ENCODE measurements around the gene IL25. TPM values are rescaled to one million over a fixed set of nuclear protein-coding genes. Genes with fewer than 3 reads are reported as not detected.

Gene IL25
- total RNA-seq, 1 donor from 2014 or later: not detected

DNA sequence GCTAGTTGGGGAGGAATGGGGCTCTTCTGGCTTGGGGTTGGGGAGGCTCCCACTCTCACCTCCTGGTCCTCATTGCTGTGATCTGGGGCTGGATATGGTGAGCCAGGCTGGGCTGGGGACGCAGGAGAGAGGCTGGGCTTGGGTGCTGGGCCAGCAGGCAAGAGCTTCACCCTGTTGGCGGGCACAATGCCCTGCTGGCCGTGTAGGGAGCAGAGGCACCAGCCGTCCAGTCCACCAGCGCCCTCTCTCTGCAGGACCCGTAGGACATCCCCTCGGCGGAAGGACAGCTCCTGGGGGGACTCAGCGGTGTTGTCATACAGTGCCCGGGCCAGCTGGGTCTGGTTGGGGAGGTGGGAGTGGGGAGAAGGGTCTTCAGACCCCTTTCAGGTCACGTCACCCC is 12.1 kb upstream of the IL25 start:
- DNase-seq (ENCODE audit: low read depth, low spot score): no peak
- Mint-ChIP-seq H3K4me1 (peaks cover 33% of the 10 kb centered on the region), H3K4me3 (peak overlapping the region; percentile 66), H3K27ac (ENCODE audit: unreplicated experiment) (no peak overlapping the region), H3K36me3 (ENCODE audit: low read depth) (peaks cover 13% of the 10 kb centered on the region), H3K9me3 (no peaks in the 10 kb centered on the region), H3K27me3 (ENCODE audit: low read depth) (peaks cover 2% of the 10 kb centered on the region)
- TF ChIP-seq, protein P1, sequence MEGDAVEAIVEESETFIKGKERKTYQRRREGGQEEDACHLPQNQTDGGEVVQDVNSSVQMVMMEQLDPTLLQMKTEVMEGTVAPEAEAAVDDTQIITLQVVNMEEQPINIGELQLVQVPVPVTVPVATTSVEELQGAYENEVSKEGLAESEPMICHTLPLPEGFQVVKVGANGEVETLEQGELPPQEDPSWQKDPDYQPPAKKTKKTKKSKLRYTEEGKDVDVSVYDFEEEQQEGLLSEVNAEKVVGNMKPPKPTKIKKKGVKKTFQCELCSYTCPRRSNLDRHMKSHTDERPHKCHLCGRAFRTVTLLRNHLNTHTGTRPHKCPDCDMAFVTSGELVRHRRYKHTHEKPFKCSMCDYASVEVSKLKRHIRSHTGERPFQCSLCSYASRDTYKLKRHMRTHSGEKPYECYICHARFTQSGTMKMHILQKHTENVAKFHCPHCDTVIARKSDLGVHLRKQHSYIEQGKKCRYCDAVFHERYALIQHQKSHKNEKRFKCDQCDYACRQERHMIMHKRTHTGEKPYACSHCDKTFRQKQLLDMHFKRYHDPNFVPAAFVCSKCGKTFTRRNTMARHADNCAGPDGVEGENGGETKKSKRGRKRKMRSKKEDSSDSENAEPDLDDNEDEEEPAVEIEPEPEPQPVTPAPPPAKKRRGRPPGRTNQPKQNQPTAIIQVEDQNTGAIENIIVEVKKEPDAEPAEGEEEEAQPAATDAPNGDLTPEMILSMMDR (conservative IDR thresholded peaks at IDR 0.05): no peak

DNA sequence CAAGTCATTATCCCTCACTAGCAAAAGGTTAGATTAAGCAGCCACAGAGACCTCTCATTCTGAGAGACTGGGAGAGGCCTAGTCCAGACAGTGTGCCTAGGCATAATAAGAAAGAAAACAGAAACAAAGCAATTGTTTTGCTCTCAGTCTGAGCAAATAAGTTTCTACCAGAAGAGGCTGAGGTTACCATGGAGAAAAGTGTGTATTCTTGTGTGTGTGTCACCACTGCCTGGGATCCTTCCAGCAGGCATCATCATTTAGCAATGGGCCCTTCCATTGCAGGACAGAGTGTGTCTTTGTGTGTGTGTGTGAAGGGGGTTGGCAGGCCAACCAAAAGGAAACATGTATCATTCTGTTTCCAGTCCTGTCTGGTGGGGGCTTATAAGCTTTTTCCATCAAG is 11.3 kb upstream of the IL25 start:
- Mint-ChIP-seq H3K4me3 (peak overlapping the region; percentile 68), H3K27ac (ENCODE audit: unreplicated experiment) (peak overlapping the region; percentile 27), H3K9me3 (no peaks in the 10 kb centered on the region), H3K27me3 (ENCODE audit: low read depth) (peaks cover 2% of the 10 kb centered on the region), H3K36me3 (ENCODE audit: low read depth) (peaks cover 10% of the 10 kb centered on the region), H3K4me1 (peaks cover 33% of the 10 kb centered on the region)
- DNase-seq (ENCODE audit: low read depth, low spot score): no peak
- TF ChIP-seq, protein P1 (conservative IDR thresholded peaks at IDR 0.05): no peak

DNA sequence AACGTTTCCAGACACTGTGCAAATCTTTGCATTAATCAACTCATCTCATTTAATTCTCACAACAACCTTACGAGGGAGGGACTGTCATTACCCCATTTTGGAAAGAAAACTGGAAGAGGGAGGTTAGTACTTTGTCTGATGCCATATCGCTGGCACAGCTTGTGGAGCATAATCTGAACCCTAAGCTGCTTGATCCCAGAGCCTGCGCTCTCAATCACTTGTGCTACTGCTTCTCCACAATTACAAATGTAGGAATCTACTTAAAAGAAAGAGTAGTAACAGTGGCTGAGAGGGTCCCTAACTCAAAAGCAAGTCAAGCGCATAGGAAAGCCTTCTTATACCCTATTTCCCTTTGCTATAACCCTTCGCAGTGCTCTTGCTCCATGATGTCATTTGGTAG is 10.8 kb upstream of the IL25 start:
- TF ChIP-seq, protein P1 (conservative IDR thresholded peaks at IDR 0.05): no peak
- Mint-ChIP-seq H3K36me3 (ENCODE audit: low read depth) (peaks cover 10% of the 10 kb centered on the region), H3K4me3 (peak overlapping the region; percentile 81), H3K27ac (ENCODE audit: unreplicated experiment) (peak overlapping the region; percentile 27), H3K4me1 (peaks cover 37% of the 10 kb centered on the region), H3K27me3 (ENCODE audit: low read depth) (peaks cover 2% of the 10 kb centered on the region), H3K9me3 (no peaks in the 10 kb centered on the region)
- no peak for DNase-seq (ENCODE audit: low read depth, low spot score)

DNA sequence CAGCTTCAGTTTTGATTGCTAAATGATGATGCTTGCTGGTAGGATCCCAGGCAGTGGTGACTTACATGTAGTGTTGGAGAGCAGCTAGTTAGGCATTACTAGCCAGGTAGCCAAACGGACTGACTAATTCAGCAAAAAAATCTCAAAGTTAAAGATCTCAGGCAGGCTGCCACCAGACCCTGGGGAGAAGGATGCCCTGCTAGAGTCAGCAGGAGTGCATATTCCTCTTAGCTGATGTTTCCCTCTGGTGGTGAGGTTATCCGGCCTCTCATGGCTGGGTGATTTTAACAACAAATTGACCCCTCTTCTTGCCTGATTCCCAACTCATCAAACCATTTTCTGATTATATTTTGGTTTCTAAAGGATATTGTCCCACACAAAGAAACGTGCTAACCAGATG is 10.4 kb upstream of the IL25 start:
- DNase-seq (ENCODE audit: low read depth, low spot score): no peak
- Mint-ChIP-seq H3K27ac (ENCODE audit: unreplicated experiment) (no peak overlapping the region), H3K36me3 (ENCODE audit: low read depth) (peaks cover 10% of the 10 kb centered on the region), H3K4me1 (peaks cover 42% of the 10 kb centered on the region), H3K27me3 (ENCODE audit: low read depth) (peaks cover 2% of the 10 kb centered on the region), H3K9me3 (no peaks in the 10 kb centered on the region), H3K4me3 (peak overlapping the region; percentile 81)
- TF ChIP-seq, protein P1 (conservative IDR thresholded peaks at IDR 0.05): peak; percentile 43

DNA sequence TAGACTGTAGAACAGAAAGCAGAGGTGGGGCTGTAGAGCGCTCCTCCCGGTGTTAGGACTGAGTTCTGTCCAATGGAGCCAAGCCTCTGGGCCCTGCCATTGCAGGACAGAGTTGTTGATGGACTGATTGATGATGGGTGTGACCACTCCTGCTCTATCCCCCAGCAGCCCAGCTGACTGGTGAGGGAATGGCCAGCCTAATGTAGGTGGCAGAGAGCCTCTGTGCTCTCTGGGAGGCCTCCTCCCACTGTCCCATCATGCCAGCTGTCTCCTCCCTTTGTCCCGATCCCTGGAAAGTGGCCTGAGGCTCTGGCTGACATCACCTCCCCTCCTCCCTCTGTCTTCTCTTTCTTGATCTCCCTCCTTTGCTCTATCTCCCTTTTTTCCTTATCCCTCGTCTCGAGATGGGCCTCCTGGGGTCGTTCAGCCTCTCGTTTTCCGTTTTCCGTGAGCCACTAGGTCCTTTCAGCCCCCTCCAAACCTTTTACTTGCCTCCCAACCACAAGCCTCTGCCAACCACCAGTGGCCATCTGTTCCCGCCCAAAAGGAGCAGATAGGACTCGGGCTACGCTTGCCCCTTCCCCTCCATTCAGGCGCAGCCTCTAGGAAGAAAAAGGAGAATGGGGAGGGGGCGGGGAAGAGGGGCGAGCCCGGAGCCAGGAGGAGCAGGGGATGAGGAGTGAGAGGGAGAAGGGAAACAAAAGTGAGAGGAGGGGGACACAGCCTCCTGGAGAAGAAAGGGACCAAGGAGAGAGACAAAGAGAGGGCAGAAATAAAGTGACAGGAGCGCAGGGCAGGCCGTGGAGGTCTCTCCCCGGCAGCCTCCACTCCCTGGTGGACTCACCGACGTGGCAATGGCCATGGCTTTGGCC is 8.2 kb upstream of the IL25 start:
- H3K36me3 Mint-ChIP-seq (ENCODE audit: low read depth): peaks cover 10% of the 10 kb centered on the region
- peak overlapping the region; percentile 94 for H3K4me3 Mint-ChIP-seq
- TF ChIP-seq, protein P1 (conservative IDR thresholded peaks at IDR 0.05): no peak

More for the DNA sequence above, 8.2 kb upstream of the IL25 start:
- peaks cover 46% of the 10 kb centered on the region for H3K4me1 Mint-ChIP-seq
- H3K27ac Mint-ChIP-seq (ENCODE audit: unreplicated experiment): peak overlapping the region; percentile 100
- peaks cover 2% of the 10 kb centered on the region for H3K27me3 Mint-ChIP-seq (ENCODE audit: low read depth)
- DNase-seq (ENCODE audit: low read depth, low spot score): peak; percentile 30
- no peaks in the 10 kb centered on the region for H3K9me3 Mint-ChIP-seq
